GM06990 (cell line): ENCODE results near the gene HADHB.

Experiments used
- DNase-seq: peaks from one replicate; pipeline ENCODE4 v3.0.0-alpha.2; 2011; ENCODE audit not compliant: insufficient read length; ENCODE audit errors: extremely low read depth
- H3K27me3 ChIP-seq: replicated peaks from 2 replicates; pipeline ENCODE4 v1.6.0; 2011; ENCODE audit warnings: low read length; ENCODE audit not compliant: control insufficient read depth, insufficient read depth
- H3K36me3 ChIP-seq: 2 replicates; pipeline ENCODE4 v1.5.1; 2011; ENCODE audit warnings: low read length; ENCODE audit not compliant: control insufficient read depth, insufficient read depth
- H3K4me3 ChIP-seq: replicated peaks from 2 replicates; pipeline ENCODE4 v1.5.1; 2011; ENCODE audit warnings: low read depth, mild to moderate bottlenecking, control low read depth, low read length
- TF ChIP-seq, protein P1 (sequence below): IDR thresholded peaks from 2 replicates; pipeline ENCODE4 v1.5.1; 2011; ENCODE audit warnings: low read length, control low read depth, mild to moderate bottlenecking, inconsistent platforms; ENCODE audit not compliant: insufficient read depth, poor library complexity, severe bottlenecking

Gene HADHB

DNA sequence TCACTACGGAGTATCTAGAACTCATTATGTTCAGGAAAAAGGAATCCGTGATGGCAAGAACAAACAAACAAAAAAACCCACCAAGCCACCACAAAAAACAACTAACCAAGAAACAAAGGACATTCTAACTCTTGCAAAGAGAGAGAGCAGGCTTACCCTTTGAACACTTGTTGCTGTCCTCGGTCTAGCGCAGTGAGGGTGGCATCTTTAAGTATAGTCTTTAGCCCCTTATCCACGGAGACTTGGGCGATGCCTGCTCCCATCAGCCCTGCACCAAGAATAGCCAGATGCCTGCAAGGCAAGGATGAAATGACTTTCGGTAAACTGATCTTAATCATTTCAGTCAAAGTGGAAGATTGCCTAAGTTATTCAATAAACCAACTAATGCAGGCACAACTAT lies 40.8 kb upstream of the HADHB start:
- no peak for DNase-seq
- TF ChIP-seq, protein P1, sequence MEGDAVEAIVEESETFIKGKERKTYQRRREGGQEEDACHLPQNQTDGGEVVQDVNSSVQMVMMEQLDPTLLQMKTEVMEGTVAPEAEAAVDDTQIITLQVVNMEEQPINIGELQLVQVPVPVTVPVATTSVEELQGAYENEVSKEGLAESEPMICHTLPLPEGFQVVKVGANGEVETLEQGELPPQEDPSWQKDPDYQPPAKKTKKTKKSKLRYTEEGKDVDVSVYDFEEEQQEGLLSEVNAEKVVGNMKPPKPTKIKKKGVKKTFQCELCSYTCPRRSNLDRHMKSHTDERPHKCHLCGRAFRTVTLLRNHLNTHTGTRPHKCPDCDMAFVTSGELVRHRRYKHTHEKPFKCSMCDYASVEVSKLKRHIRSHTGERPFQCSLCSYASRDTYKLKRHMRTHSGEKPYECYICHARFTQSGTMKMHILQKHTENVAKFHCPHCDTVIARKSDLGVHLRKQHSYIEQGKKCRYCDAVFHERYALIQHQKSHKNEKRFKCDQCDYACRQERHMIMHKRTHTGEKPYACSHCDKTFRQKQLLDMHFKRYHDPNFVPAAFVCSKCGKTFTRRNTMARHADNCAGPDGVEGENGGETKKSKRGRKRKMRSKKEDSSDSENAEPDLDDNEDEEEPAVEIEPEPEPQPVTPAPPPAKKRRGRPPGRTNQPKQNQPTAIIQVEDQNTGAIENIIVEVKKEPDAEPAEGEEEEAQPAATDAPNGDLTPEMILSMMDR, result no peak
- peaks cover 18% of the 10 kb centered on the region for H3K36me3 ChIP-seq
- H3K27me3 ChIP-seq, result no peaks in the 10 kb centered on the region
- H3K4me3 ChIP-seq, result no peak overlapping the region

DNA sequence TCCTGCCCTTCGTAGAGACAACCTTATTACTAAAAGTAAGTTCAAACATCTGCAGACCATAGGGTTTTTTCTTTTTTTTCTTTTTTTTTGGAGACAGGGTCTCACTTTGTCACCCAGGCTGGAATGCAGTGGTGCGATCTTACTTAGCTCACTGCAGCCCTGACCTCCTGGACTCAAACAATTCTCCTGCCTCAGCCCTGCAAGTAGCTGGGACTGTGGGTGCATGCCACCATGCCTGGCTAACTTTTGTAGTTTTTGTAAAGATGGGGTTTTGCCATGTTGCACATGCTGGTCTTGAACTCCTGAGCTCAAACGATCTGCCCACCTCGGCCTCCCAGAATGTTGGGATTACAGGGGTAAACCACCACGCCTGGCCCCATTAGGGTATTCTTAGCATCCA lies 32.7 kb upstream of the HADHB start:
- no peak for DNase-seq
- H3K36me3 ChIP-seq, result peaks cover 3% of the 10 kb centered on the region
- TF ChIP-seq, protein P1, result no peak
- no peak overlapping the region for H3K4me3 ChIP-seq
- H3K27me3 ChIP-seq, result no peaks in the 10 kb centered on the region

DNA sequence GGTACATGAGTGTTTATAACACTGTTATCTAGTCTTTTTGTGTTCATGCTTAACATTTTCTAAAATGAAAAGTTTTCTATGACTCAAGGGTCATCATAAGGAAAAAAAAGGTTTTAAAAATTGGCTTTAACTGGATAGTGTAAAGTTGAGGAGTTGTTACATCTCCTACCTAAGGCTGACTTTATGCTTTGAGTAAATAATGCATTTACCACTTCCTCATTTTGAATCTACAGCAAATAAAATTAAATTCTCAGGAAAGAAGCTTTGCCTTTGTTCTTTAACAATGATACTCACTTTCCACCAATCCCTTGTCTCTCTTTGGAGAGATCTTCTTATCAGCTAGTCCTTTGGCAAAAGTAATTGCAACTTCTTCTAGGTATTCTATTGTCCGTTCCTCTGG lies 30.0 kb upstream of the HADHB start:
- no peaks in the 10 kb centered on the region; the same call in none of the 2 replicates for H3K36me3 ChIP-seq
- H3K27me3 ChIP-seq, result no peaks in the 10 kb centered on the region
- no peak for DNase-seq
- no peak overlapping the region for H3K4me3 ChIP-seq
- TF ChIP-seq, protein P1, result no peak

DNA sequence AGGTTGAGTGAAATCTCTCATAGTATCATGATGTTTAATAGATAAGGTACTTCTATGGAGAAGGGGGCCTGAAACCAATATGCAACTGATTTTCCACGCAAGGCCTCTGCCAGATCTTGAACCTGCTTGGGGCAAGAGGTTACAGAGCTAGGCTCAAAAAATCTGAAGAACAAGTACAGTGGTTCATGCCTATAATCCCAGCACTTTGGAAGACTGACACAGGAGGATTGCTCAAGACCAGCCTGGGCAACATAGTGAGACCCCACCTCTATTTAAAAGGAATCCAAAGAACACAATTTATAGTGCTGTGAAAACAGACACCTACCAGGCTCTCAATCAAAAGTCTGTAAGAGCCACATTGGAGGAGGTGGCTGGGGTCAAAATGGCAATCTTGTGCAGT lies 28.9 kb upstream of the HADHB start:
- TF ChIP-seq, protein P1, result no peak
- DNase-seq, result no peak
- Histone ChIP-seq H3K27me3 (no peaks in the 10 kb centered on the region), H3K4me3 (no peak overlapping the region), H3K36me3 (no peaks in the 10 kb centered on the region; the same call in none of the 2 replicates)

DNA sequence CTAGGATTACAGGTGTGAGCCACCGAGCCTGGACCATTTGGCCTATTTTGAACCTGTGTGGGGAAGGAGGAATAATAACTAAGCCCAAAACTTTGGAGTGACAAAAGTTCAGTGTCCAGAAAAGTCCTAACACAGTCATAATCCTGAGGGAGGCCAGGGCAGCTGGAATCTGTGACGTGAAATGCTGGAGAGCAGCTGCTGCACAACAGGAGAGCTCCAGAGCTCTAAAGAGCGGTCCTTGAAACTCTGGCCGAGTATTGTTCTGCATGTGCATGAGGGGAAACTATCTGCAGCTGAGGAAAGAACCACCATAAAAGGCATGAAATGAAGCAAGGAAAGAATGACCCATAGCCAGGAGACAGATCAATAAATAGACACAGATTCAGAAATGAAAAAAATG lies 28.2 kb upstream of the HADHB start:
- peaks cover under 1% of the 10 kb centered on the region for H3K36me3 ChIP-seq
- no peak for DNase-seq
- TF ChIP-seq, protein P1, result no peak
- H3K27me3 ChIP-seq, result no peaks in the 10 kb centered on the region
- H3K4me3 ChIP-seq, result no peak overlapping the region

DNA sequence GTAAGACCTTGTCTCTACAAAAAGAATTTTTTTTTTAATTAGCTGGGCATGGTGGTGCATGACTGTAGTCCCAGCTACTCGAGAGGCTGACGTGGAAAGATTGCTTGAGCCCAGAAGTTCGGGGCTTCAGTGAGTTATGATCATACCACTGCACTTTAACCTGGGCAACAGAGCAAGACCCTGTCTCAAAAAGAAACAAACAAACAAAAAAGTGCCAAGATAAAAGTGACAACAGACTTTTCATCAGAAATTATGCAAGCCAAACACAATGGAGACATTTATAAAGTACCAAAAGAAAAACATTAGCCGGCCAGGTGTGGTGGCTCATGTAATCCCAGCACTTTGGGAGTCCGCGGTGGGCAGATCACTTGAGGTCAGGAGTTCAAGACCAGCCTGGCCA lies 27.0 kb upstream of the HADHB start:
- Histone ChIP-seq H3K27me3 (no peaks in the 10 kb centered on the region), H3K36me3 (peaks cover 4% of the 10 kb centered on the region), H3K4me3 (no peak overlapping the region)
- no peak for DNase-seq
- TF ChIP-seq, protein P1, result no peak
